ENCODE results near the gene PSMD5.

PSMD5 gene

GRCh38 chr9:120773256-120773655, 69.5 kb downstream of the PSMD5 start:
- H3K9me2 ChIP-seq (replicated peaks; ENCODE audit: insufficient read depth, low read length) = no peaks in the 10 kb centered on the region
- no peaks in the 10 kb centered on the region for H3K79me2 ChIP-seq (ENCODE audit: insufficient read depth, low read length)
- H3K9ac ChIP-seq (ENCODE audit: low read length) = no peak overlapping the region
- no peaks in the 10 kb centered on the region for H3K9me3 ChIP-seq (ENCODE audit: insufficient read depth, low read length)
- TF ChIP-seq CTCF (IDR thresholded peaks at IDR 0.05; ENCODE audit: insufficient read depth, low read length, poor library complexity, severe bottlenecking) (no peak), EZH2phosphoT487 (conservative IDR thresholded peaks at IDR 0.05; ENCODE audit: low read length) (no peak)
- no peak overlapping the region for H3K4me2 ChIP-seq (ENCODE audit: low read depth, low read length, poor library complexity, severe bottlenecking)
- H4K20me1 ChIP-seq (ENCODE audit: low read depth, low read length) = no peaks in the 10 kb centered on the region
- no peak overlapping the region for H2AFZ ChIP-seq (ENCODE audit: low read depth, low read length, severe bottlenecking)
- no peak overlapping the region for H3K27ac ChIP-seq (ENCODE audit: low read depth, low read length)
- no peak overlapping the region for H3K4me3 ChIP-seq (ENCODE audit: insufficient read depth, low read length, poor library complexity, severe bottlenecking)
- no peaks in the 10 kb centered on the region for H3K27me3 ChIP-seq (ENCODE audit: low read length)
- H3K36me3 ChIP-seq (ENCODE audit: low read length) = peaks cover 20% of the 10 kb centered on the region; the same call in 1 of the 2 replicates
- H3F3A ChIP-seq (ENCODE audit: insufficient read depth) = no peaks in the 10 kb centered on the region

- Histone ChIP-seq H3K27ac (ENCODE audit: low read depth, low read length) (no peak overlapping the region), H3K9me3 (ENCODE audit: insufficient read depth, low read length) (no peaks in the 10 kb centered on the region), H3K4me2 (ENCODE audit: low read depth, low read length, poor library complexity, severe bottlenecking) (no peak overlapping the region), H4K20me1 (ENCODE audit: low read depth, low read length) (no peaks in the 10 kb centered on the region), H3K79me2 (ENCODE audit: insufficient read depth, low read length) (no peaks in the 10 kb centered on the region), H3F3A (ENCODE audit: insufficient read depth) (no peaks in the 10 kb centered on the region), H3K9me2 (replicated peaks; ENCODE audit: insufficient read depth, low read length) (no peaks in the 10 kb centered on the region), H3K36me3 (ENCODE audit: low read length) (peaks cover 10% of the 10 kb centered on the region; the same call in 1 of the 2 replicates), H3K27me3 (ENCODE audit: low read length) (no peaks in the 10 kb centered on the region), H2AFZ (ENCODE audit: low read depth, low read length, severe bottlenecking) (no peak overlapping the region), H3K4me3 (ENCODE audit: insufficient read depth, low read length, poor library complexity, severe bottlenecking) (no peak overlapping the region), H3K9ac (ENCODE audit: low read length) (no peak overlapping the region)
- TF ChIP-seq EZH2phosphoT487 (conservative IDR thresholded peaks at IDR 0.05; ENCODE audit: low read length) (no peak), CTCF (IDR thresholded peaks at IDR 0.05; ENCODE audit: insufficient read depth, low read length, poor library complexity, severe bottlenecking) (no peak)
Observed at GRCh38 chr9:120770931-120771330, 71.8 kb downstream of the PSMD5 start.

GRCh38 chr9:120768886-120769285, 73.8 kb downstream of the PSMD5 start:
- no peak overlapping the region for H3K4me2 ChIP-seq (ENCODE audit: low read depth, low read length, poor library complexity, severe bottlenecking)
- no peak overlapping the region for H3K27ac ChIP-seq (ENCODE audit: low read depth, low read length)
- H2AFZ ChIP-seq (ENCODE audit: low read depth, low read length, severe bottlenecking) = no peak overlapping the region
- H3F3A ChIP-seq (ENCODE audit: insufficient read depth) = no peaks in the 10 kb centered on the region
- H3K27me3 ChIP-seq (ENCODE audit: low read length) = no peaks in the 10 kb centered on the region
- peaks cover 14% of the 10 kb centered on the region; the same call in 1 of the 2 replicates for H3K36me3 ChIP-seq (ENCODE audit: low read length)
- no peak overlapping the region for H3K4me3 ChIP-seq (ENCODE audit: insufficient read depth, low read length, poor library complexity, severe bottlenecking)
- no peaks in the 10 kb centered on the region for H3K9me3 ChIP-seq (ENCODE audit: insufficient read depth, low read length)
- no peaks in the 10 kb centered on the region for H3K9me2 ChIP-seq (replicated peaks; ENCODE audit: insufficient read depth, low read length)
- TF ChIP-seq CTCF (IDR thresholded peaks at IDR 0.05; ENCODE audit: insufficient read depth, low read length, poor library complexity, severe bottlenecking) (no peak), EZH2phosphoT487 (conservative IDR thresholded peaks at IDR 0.05; ENCODE audit: low read length) (no peak)
- H3K9ac ChIP-seq (ENCODE audit: low read length) = no peak overlapping the region
- no peaks in the 10 kb centered on the region for H4K20me1 ChIP-seq (ENCODE audit: low read depth, low read length)
- no peaks in the 10 kb centered on the region for H3K79me2 ChIP-seq (ENCODE audit: insufficient read depth, low read length)

All from SU-DHL-6 (cell line).